ENCODE measurements around the gene HLA-DQA2. TPM values are rescaled to one million over a fixed set of nuclear protein-coding genes. Genes with fewer than 3 reads are reported as not detected.

Gene HLA-DQA2
- 1 to 10 TPM in 1 of 4 donors, under 1 TPM in 2, not detected in 1; 0.40 to 3.2 (median 0.42) TPM for total RNA-seq

GRCh38 chr6:32741031-32741960 lies at the start of gene HLA-DQA2:
Gene HLA-DQA2, plus strand, starts transcription at chr6:32741391. Its CDS starts 53 bp downstream, at chr6:32741444.
- H3K36me3 ChIP-seq, result no peaks in the 10 kb centered on the region
- H3K27ac ChIP-seq (replicated peaks in 1 of 4), result no peak within 1 kb of the TSS
- WGBS, result 64% methylated on average over 7 of the region's 7 CpGs
- H3K9me3 ChIP-seq, result no peaks in the 10 kb centered on the region
- H3K27me3 ChIP-seq, result peaks cover 0 to 10% (median 0%) of the 10 kb centered on the region in 4 donors
- H3K4me3 ChIP-seq, result no peak within 1 kb of the TSS
- DNase-seq (ENCODE audit: extremely low spot score), result no peak
- intact Hi-C loops (cut with DNase I), result no loop called here
- TF ChIP-seq POLR2AphosphoS5 (IDR thresholded peaks at IDR 0.05) (no peak), POLR2A (IDR thresholded peaks at IDR 0.05; ENCODE audit: low read depth) (no peak), EP300 (IDR thresholded peaks at IDR 0.05) (no peak), CTCF (IDR thresholded peaks at IDR 0.05) (no peak)
- no peaks in the 10 kb centered on the region for H3K4me1 ChIP-seq

- peaks cover 0 to 32% (median 0%) of the 10 kb centered on the region in 4 donors for H3K27me3 ChIP-seq
- no peak overlapping the region for H3K27ac ChIP-seq (replicated peaks in 1 of 4)
- no peaks in the 10 kb centered on the region for H3K36me3 ChIP-seq
- TF ChIP-seq CTCF (IDR thresholded peaks at IDR 0.05), result peak in 1 of 3 experiments; percentile 27
- no peak for TF ChIP-seq POLR2AphosphoS5 (IDR thresholded peaks at IDR 0.05)
- DNase-seq (ENCODE audit: extremely low spot score), result no peak
- whole genome bisulfite sequencing, result 0% methylated on average over 1 of the region's 1 CpG
- intact Hi-C loops (cut with DNase I), result no loop called here
- no peak overlapping the region for H3K4me3 ChIP-seq
- peaks cover 0 to 5% (median 0%) of the 10 kb centered on the region in 4 donors for H3K9me3 ChIP-seq
- H3K4me1 ChIP-seq, result no peaks in the 10 kb centered on the region
These were observed 49.2 kb upstream of the HLA-DQA2 start for GRCh38 chr6:32692019-32692418.

GRCh38 chr6:32697031-32697430 lies 44.2 kb upstream of the HLA-DQA2 start:
- no peak for DNase-seq (ENCODE audit: extremely low spot score)
- intact Hi-C loops (cut with DNase I), result no loop called here
- TF ChIP-seq EP300 (IDR thresholded peaks at IDR 0.05), result no peak
- no peak for TF ChIP-seq POLR2AphosphoS5 (IDR thresholded peaks at IDR 0.05)
- no peak for TF ChIP-seq CTCF (IDR thresholded peaks at IDR 0.05)
- TF ChIP-seq POLR2A (IDR thresholded peaks at IDR 0.05; ENCODE audit: low read depth), result no peak
- WGBS, result 83% methylated on average over 1 of the region's 1 CpG
- Histone ChIP-seq H3K27ac (replicated peaks in 1 of 4) (no peak overlapping the region), H3K4me3 (no peak overlapping the region), H3K4me1 (no peaks in the 10 kb centered on the region), H3K9me3 (peaks cover 0 to 5% (median 0%) of the 10 kb centered on the region in 4 donors), H3K36me3 (no peaks in the 10 kb centered on the region), H3K27me3 (peaks cover 0 to 45% (median 0%) of the 10 kb centered on the region in 4 donors)

GRCh38 chr6:32700391-32701040 lies 40.7 kb upstream of the HLA-DQA2 start:
- no peak for DNase-seq (ENCODE audit: extremely low spot score)
- Histone ChIP-seq H3K27me3 (peaks cover 0 to 49% (median 0%) of the 10 kb centered on the region in 4 donors), H3K36me3 (no peaks in the 10 kb centered on the region), H3K4me1 (no peaks in the 10 kb centered on the region), H3K4me3 (no peak overlapping the region), H3K27ac (replicated peaks in 1 of 4) (no peak overlapping the region), H3K9me3 (no peaks in the 10 kb centered on the region)
- TF ChIP-seq EP300 (IDR thresholded peaks at IDR 0.05), result no peak
- TF ChIP-seq POLR2AphosphoS5 (IDR thresholded peaks at IDR 0.05), result no peak
- no peak for TF ChIP-seq POLR2A (IDR thresholded peaks at IDR 0.05; ENCODE audit: low read depth)
- peak; percentile 42 to 72 (median 69) for TF ChIP-seq CTCF (IDR thresholded peaks at IDR 0.05)
- intact Hi-C loops (cut with DNase I), result loop anchor here (1.0 to 10.0 kb wide), 3 partner anchors 94 to 287 kb away; no protein-coding TSS in a partner anchor
- 14% methylated on average over 6 of the region's 6 CpGs for WGBS
